Breast epithelium (tissue), 4 donors: Measurements from ENCODE around the gene PARP1. TPM values are rescaled to one million over a fixed set of nuclear protein-coding genes. Genes with fewer than 3 reads are reported as not detected.

ENCODE experiments used
- DNase-seq, 2 donors: peaks; one replicate each; pipeline ENCODE4 v3.0.0-alpha.2; 2019; ENCODE audit warnings: low spot score in 2 of 2
- H3K27ac ChIP-seq, 2 donors: fragments of 200-600 bp; sonication (generic) in 1 of 2; one replicate each; pipeline ENCODE4 v1.5.1; 2016 to 2019; ENCODE audit warnings: mild to moderate bottlenecking in 1 of 2
- H3K27me3 ChIP-seq, 2 donors: fragments of 200-600 bp; sonication (generic) in 1 of 2; one replicate each; pipeline versions ENCODE4 v1.5.1 to v1.6.0; 2017 to 2019; ENCODE audit warnings: control low read depth in 1 of 2, mild to moderate bottlenecking in 1 of 2
- H3K36me3 ChIP-seq: fragments of 200-600 bp; one replicate; pipeline ENCODE4 v1.5.1; 2019
- H3K4me1 ChIP-seq, 2 donors: fragments of 200-600 bp; sonication (generic); one replicate each; pipeline ENCODE4 v1.5.1; 2016 to 2019; ENCODE audit warnings: control low read depth in 1 of 2
- H3K4me3 ChIP-seq, 3 donors: fragments of 200-600 bp; sonication (generic); 1 replicate in 2 of 3; 2 replicates in 1 of 3; pipeline ENCODE4 v1.5.1; 2016 to 2019; ENCODE audit warnings: mild to moderate bottlenecking in 3 of 3, moderate library complexity in 2 of 3
- H3K9me3 ChIP-seq, 2 donors: fragments of 200-600 bp; sonication (generic) in 1 of 2; one replicate each; pipeline ENCODE4 v1.5.1; 2016 to 2019; ENCODE audit warnings: control low read depth in 1 of 2
- CTCF ChIP-seq, 3 donors: fragments of 450-650 bp; IDR thresholded peaks; one replicate each; pipeline ENCODE4 v1.5.1; 2016 to 2017; ENCODE audit warnings: antibody characterized with exemption in 3 of 3, mild to moderate bottlenecking in 3 of 3, moderate library complexity in 3 of 3
- POLR2A ChIP-seq: fragments of 450-650 bp; IDR thresholded peaks from one replicate; pipeline ENCODE4 v1.6.1; 2016; ENCODE audit warnings: antibody characterized with exemption, mild to moderate bottlenecking, moderate library complexity
- POLR2AphosphoS5 ChIP-seq, 3 donors: sonication (generic); formaldehyde crosslinking; IDR thresholded peaks; one replicate each; pipeline ENCODE4 v1.6.1; 2017; ENCODE audit warnings: antibody characterized with exemption in 3 of 3
- intact Hi-C: fragments of 100-400 bp; cut with DNase I; formaldehyde crosslinking; loops from one replicate; pipeline ENCODE4 v1.15.1; 2023; ENCODE audit warnings: low total_unique reads
- total RNA-seq, 3 donors: library from RNA; depleted of rRNA; stranded (reverse); fragments of >200 nt; gene quantifications; one replicate each; pipeline ENCODE4 v1.1.0, GENCODE V29; 2016

PARP1 gene
- total RNA-seq, 3 donors from 2014 or later: 53.0 to 83.9 (median 72.3) TPM

DNA sequence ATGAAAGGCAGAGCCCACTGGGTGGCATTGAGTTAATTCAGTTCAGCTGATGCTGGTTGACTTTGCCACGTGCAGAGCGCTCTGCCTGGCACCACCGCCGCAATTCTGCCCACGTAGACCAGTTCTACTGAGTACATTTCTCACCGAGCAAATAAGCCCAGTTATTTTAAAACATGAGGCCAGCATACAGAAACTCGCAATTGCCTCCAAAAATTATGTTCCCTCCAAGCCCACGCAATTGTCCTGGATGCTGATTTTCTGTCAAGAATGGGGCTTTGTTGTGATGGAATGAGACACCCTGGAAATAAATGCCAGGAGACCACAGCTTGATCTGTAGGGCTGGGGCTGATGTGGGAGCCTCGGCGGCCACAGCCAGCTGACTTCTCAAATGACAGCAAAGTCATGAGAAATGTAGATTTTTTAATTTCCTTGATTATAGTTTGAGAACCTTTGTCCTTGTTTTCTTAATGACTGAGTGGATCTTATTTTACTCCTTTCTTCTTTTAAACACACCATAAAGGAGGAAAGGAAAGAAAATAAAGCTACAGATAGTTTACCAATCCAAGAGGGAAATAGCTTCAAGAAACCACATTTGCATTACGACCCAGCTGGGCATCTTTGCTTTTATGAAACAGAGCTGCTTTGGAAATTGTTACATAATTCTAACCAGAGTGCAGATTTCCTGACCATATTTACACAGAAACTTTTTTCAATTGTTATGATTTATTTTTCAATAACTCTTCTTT is 11.6 kb upstream of the PARP1 start:
- TF ChIP-seq POLR2AphosphoS5 (IDR thresholded peaks at IDR 0.05): no peak
- no peak for TF ChIP-seq CTCF (IDR thresholded peaks at IDR 0.05)
- no peak for TF ChIP-seq POLR2A
- Histone ChIP-seq H3K36me3 (no peaks in the 10 kb centered on the region), H3K4me3 (no peak overlapping the region), H3K9me3 (no peaks in the 10 kb centered on the region), H3K4me1 (no peaks in the 10 kb centered on the region), H3K27me3 (no peaks in the 10 kb centered on the region), H3K27ac (no peak overlapping the region)
- intact Hi-C loops: loop anchor here (5.0 kb wide), 1 partner anchor 1883 kb away; no protein-coding TSS in a partner anchor
- no peak for DNase-seq

DNA sequence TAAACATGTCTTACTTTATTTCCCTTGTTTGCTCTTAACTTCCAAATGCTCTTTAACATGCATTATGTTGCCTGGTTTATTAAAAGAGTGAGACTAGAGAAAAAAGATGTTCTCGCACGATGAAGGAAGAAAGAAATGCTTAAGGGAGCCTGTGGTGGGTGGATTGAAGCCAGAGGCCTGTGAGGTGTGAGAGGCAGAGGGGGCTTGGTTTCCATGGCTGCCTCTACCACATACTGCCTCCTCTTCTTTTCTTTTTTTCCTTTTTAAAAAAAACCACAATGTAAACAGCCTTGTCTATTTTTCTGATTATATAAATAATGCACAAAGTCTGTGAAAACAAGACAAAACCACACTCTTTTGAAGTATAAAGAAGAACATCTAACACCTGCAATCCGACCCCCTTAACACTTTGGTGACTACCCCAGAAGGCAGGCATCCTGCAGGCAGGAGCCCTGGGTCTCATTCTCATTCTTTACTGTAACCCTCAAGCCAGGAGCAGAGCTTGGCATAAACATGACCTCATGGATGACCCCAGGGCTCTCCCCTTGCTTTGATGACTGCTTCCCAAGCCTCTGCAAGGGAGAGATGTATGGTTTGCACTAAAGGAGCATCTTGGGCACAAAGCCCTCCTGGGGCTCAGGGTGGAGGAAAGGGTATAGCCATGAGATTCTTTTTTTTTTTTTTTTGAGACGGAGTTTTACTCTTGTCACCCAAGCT is 10.1 kb upstream of the PARP1 start:
- Histone ChIP-seq H3K4me1 (no peaks in the 10 kb centered on the region), H3K27me3 (no peaks in the 10 kb centered on the region), H3K4me3 (no peak overlapping the region), H3K27ac (no peak overlapping the region), H3K36me3 (no peaks in the 10 kb centered on the region), H3K9me3 (no peaks in the 10 kb centered on the region)
- intact Hi-C loops: loop anchor here (5.0 kb wide), 1 partner anchor 1884 kb away; no protein-coding TSS in a partner anchor
- TF ChIP-seq POLR2AphosphoS5 (IDR thresholded peaks at IDR 0.05) (no peak), POLR2A (no peak), CTCF (IDR thresholded peaks at IDR 0.05) (no peak)
- DNase-seq: no peak

DNA sequence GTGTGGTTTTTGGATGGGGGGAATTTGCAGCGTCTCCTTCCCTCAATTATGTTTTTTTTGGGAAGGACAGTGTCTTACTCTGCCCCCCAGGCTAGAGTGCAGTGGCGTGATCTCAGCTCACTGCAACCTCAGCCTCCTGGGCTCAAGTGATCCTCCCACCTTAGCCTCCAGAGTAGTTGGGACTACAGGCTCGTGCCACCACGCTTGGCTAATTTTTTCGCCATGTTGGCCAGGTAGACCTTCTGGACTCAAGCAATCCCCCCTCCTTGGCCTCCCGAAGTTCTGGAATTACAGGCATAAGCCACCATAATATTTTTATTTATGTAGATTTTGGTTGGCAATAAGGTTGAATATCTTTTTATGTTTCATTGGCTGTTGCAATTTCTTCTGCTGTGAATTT is 9.5 kb upstream of the PARP1 start:
- no peaks in the 10 kb centered on the region for H3K9me3 ChIP-seq
- TF ChIP-seq CTCF (IDR thresholded peaks at IDR 0.05) (no peak), POLR2AphosphoS5 (IDR thresholded peaks at IDR 0.05) (no peak), POLR2A (no peak)
- no peak overlapping the region for H3K27ac ChIP-seq
- no peaks in the 10 kb centered on the region for H3K4me1 ChIP-seq
- intact Hi-C loops: loop anchor here (5.0 kb wide), 1 partner anchor 1885 kb away; no protein-coding TSS in a partner anchor
- no peaks in the 10 kb centered on the region for H3K36me3 ChIP-seq
- no peak for DNase-seq
- H3K27me3 ChIP-seq: no peaks in the 10 kb centered on the region
- no peak overlapping the region for H3K4me3 ChIP-seq

DNA sequence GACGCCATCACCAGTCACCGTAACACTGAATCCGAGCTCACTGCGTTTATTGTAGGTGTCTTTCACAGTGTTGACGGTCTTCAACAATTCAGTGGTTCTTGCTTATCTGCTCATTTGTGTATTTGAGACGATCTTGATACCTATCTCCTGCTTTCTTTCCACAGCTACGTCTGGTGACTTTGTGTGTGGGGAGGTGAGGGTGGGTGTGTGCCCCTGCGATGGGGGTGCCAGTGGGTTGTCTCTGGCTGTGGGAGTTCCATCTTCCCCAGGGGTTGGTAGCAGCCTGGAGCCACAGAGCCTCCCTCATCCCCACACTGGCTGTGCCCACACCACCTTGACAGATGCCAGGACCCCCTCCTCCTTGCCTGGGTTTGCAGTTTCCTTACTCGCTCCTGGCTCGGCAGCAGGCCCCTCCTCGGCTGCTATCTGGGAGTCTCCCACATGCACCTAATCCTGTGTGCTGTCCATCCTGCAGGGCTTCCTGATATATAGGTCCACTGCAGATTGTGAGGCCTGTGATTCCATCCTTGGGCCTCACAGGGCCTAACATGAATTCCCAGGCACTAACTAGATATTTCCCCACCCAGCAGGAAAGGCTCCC is 6.3 kb upstream of the PARP1 start:
- no peak for DNase-seq
- Histone ChIP-seq H3K36me3 (no peaks in the 10 kb centered on the region), H3K27me3 (no peaks in the 10 kb centered on the region), H3K27ac (no peak overlapping the region), H3K4me3 (no peak overlapping the region), H3K9me3 (no peaks in the 10 kb centered on the region), H3K4me1 (no peaks in the 10 kb centered on the region)
- TF ChIP-seq CTCF (IDR thresholded peaks at IDR 0.05): no peak
- no peak for TF ChIP-seq POLR2A
- TF ChIP-seq POLR2AphosphoS5 (IDR thresholded peaks at IDR 0.05): no peak
- intact Hi-C loops: no loop called here

- H3K4me3 ChIP-seq: no peak overlapping the region
- H3K27ac ChIP-seq: no peak overlapping the region
- intact Hi-C loops: no loop called here
These were observed 3.7 kb upstream of the PARP1 start for GRCh38 chr1:226411619-226412018.

More at GRCh38 chr1:226411619-226412018, 3.7 kb upstream of the PARP1 start:
- peaks cover 0 to under 1% of the 10 kb centered on the region in 2 donors for H3K4me1 ChIP-seq
- H3K9me3 ChIP-seq: no peaks in the 10 kb centered on the region
- TF ChIP-seq POLR2A: no peak
- no peak for TF ChIP-seq CTCF (IDR thresholded peaks at IDR 0.05)
- no peak for TF ChIP-seq POLR2AphosphoS5 (IDR thresholded peaks at IDR 0.05)
- DNase-seq: no peak
- no peaks in the 10 kb centered on the region for H3K36me3 ChIP-seq
- H3K27me3 ChIP-seq: no peaks in the 10 kb centered on the region
